ENCODE measurements around the gene ABCB6. TPM values are rescaled to one million over a fixed set of nuclear protein-coding genes. Genes with fewer than 3 reads are reported as not detected.
A peak's percentile ranks its signal among the peaks of the same experiment; 100 is the strongest.

ABCB6 gene
- total RNA-seq, 1 donor from 2014 or later: 23.8 TPM

DNA sequence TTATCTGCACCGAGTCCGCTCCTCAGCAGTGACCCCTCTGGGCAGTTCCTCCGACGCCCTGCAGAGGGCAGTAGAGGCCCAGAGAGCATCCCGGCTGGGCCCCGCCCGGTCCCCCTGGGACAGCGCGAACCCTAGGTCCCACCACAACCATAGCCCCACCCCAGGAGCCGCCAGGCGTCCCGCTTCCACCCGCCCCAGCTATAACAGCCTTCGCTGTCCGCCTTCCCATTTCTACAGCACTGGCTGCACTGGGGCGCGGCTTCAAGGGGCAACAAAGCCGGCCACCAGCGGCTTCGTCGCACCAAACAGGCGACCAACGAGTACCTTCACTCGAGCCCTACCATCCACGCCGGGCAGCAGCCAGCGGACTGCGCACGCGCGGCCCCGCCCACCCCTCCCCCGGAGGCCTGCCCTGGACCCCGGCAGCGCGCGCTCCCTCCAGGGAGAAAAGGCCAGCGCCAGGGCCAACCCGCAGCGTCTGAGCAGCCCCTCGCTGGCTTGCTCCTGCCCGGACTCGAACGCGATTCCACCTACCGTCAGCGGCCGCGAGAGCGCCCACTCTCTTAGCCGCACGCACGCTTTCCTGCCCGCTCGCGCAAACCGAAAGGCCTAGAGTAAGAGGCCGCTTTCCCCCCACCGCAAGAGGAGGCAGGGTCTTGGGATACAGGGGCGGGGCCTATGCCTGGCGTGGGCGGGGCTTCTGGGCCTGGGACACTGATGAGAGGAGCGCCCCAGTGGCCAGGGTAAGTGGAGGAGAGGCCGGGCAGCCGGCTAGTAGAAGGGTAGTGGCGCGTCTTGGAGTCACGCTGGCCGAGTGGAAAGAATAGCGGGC lies 58.4 kb downstream of the ABCB6 start, which contains the start of gene NHEJ1:
Gene NHEJ1 (minus strand): TSS at position 630 of the 832 bp plus-strand sequence. CDS start 2,453 bp downstream, outside the sequence.
- TF ChIP-seq POLR2A (IDR thresholded peaks at IDR 0.05): peak in 1 of 2 donors; percentile 46
- TF ChIP-seq CTCF (IDR thresholded peaks at IDR 0.05): peak; percentile 93 to 100 (median 97)
- peak; percentile 25 to 93 for TF ChIP-seq POLR2AphosphoS5 (IDR thresholded peaks at IDR 0.05; ENCODE audit: insufficient read depth in 1 of 2, low read depth in 1 of 2)
- Histone ChIP-seq H3K4me1 (peaks cover 20% of the 10 kb centered on the region), H3K36me3 (peaks cover 0 to 12% of the 10 kb centered on the region in 2 donors), H3K4me3 (peak within 1 kb of the TSS; percentile 63 to 65), H3K9me3 (no peaks in the 10 kb centered on the region), H3K27me3 (no peaks in the 10 kb centered on the region), H3K27ac (peak within 1 kb of the TSS; percentile 96)
- DNase-seq (ENCODE audit: extremely low spot score in 2 of 2): peak; percentile 97 to 98
- intact Hi-C loops (cut with DNase I): loop anchor here (10.0 kb wide), 1 partner anchor 224 kb away; the partner anchor contains the start of gene DNPEP

Other genes starting within 250 kb of the ABCB6 start
- gene FEV, start 233.8 kb downstream of the ABCB6 start, total RNA-seq: not detected
- not detected for gene CRYBA2, start 225.5 kb downstream of the ABCB6 start, total RNA-seq
- gene CFAP65, start 177.4 kb downstream of the ABCB6 start, total RNA-seq: not detected
- not detected for gene IHH, start 158.0 kb downstream of the ABCB6 start, total RNA-seq
- gene NHEJ1, start 58.1 kb downstream of the ABCB6 start, total RNA-seq: 17.7 TPM
- gene SLC23A3, start 48.9 kb downstream of the ABCB6 start, total RNA-seq: 5.4 TPM
- gene CNPPD1, start 42.0 kb downstream of the ABCB6 start, total RNA-seq: 32.2 TPM
- 43.7 TPM for gene RETREG2, start 40.7 kb downstream of the ABCB6 start, total RNA-seq
- 52.1 TPM for gene ZFAND2B, start 12.2 kb downstream of the ABCB6 start, total RNA-seq
- 62.4 TPM for gene ATG9A, start 10.7 kb upstream of the ABCB6 start, total RNA-seq
- gene ANKZF1, start 10.8 kb upstream of the ABCB6 start, total RNA-seq: 98.7 TPM
- gene GLB1L, start 26.5 kb upstream of the ABCB6 start, total RNA-seq: 22.8 TPM
- gene STK16, start 26.5 kb upstream of the ABCB6 start, total RNA-seq: 12.8 TPM
- gene TUBA4B, start 34.3 kb upstream of the ABCB6 start, total RNA-seq: not detected
- 122 TPM for gene TUBA4A, start 35.0 kb upstream of the ABCB6 start, total RNA-seq
- gene DNAJB2, start 60.4 kb upstream of the ABCB6 start, total RNA-seq: 92.8 TPM
- 7.6 TPM for gene PTPRN, start 90.4 kb upstream of the ABCB6 start, total RNA-seq
- not detected for gene RESP18, start 113.8 kb upstream of the ABCB6 start, total RNA-seq
- gene DNPEP, start 169.0 kb upstream of the ABCB6 start, total RNA-seq: 62.9 TPM
- gene DES, start 199.4 kb upstream of the ABCB6 start, total RNA-seq: 883 TPM
- gene SPEG, start 215.9 kb upstream of the ABCB6 start, total RNA-seq: 28.2 TPM

All from vagina (tissue), 2 donors.